OCI-LY1 (cell line): Measurements from ENCODE around the gene SLC39A8.

ENCODE experiments used
- H2AFZ ChIP-seq: fragments of 200-600 bp; sonication (generic), shearing (Covaris generic); 2 replicates; pipeline ENCODE4 v1.6.0; 2014; ENCODE audit warnings: antibody characterized with exemption, mild to moderate bottlenecking, low read length
- H3F3A ChIP-seq: fragments of 200-600 bp; sonication (generic), shearing (Covaris generic); 2 replicates; pipeline ENCODE4 v1.6.0; 2014; ENCODE audit warnings: mild to moderate bottlenecking, antibody characterized with exemption, low read length, moderate library complexity; ENCODE audit not compliant: insufficient read depth
- H3K27ac ChIP-seq: fragments of 200-600 bp; sonication (generic); 2 replicates; pipeline ENCODE4 v1.5.1; 2014; ENCODE audit warnings: low read length, mixed run types, mild to moderate bottlenecking, low read depth; ENCODE audit not compliant: poor library complexity, severe bottlenecking
- H3K27me3 ChIP-seq: fragments of 200-600 bp; sonication (generic); 2 replicates; pipeline ENCODE4 v1.6.0; 2014; ENCODE audit warnings: antibody characterized with exemption, mild to moderate bottlenecking, low read length, moderate library complexity; ENCODE audit not compliant: insufficient read depth
- H3K36me3 ChIP-seq: fragments of 200-600 bp; sonication (generic); 2 replicates; pipeline ENCODE4 v1.6.1; 2014; ENCODE audit warnings: mild to moderate bottlenecking, antibody characterized with exemption, low read length, moderate library complexity, mixed read lengths; ENCODE audit not compliant: insufficient read depth
- H3K4me1 ChIP-seq: fragments of 200-600 bp; sonication (generic); 2 replicates; pipeline ENCODE4 v1.5.1; 2014; ENCODE audit warnings: mild to moderate bottlenecking, low read length, moderate library complexity; ENCODE audit not compliant: insufficient read depth, severe bottlenecking
- H3K4me2 ChIP-seq: fragments of 200-600 bp; sonication (generic), shearing (Covaris generic); 2 replicates; pipeline ENCODE4 v1.6.1; 2014; ENCODE audit warnings: low read length
- H3K4me3 ChIP-seq: fragments of 200-600 bp; sonication (generic); 2 replicates; pipeline ENCODE4 v1.5.1; 2014; ENCODE audit warnings: low read length, low read depth, mild to moderate bottlenecking, mixed read lengths; ENCODE audit not compliant: poor library complexity, severe bottlenecking
- H3K79me2 ChIP-seq: fragments of 200-600 bp; shearing (Covaris generic); 2 replicates; pipeline ENCODE4 v1.6.1; 2016; ENCODE audit warnings: mixed run types, low read length, mixed read lengths; ENCODE audit not compliant: insufficient read depth
- H3K9ac ChIP-seq: fragments of 200-600 bp; sonication (generic), shearing (Covaris generic); 2 replicates; pipeline ENCODE4 v1.6.1; 2014; ENCODE audit warnings: mild to moderate bottlenecking, low read length, mixed read lengths
- H3K9me2 ChIP-seq: fragments of 200-600 bp; sonication (generic), shearing (Covaris generic); 2 replicates; pipeline ENCODE4 v1.6.1; 2014; ENCODE audit warnings: low read depth, mild to moderate bottlenecking, low read length, mixed read lengths
- H3K9me3 ChIP-seq: fragments of 200-600 bp; shearing (Covaris generic); 2 replicates; pipeline ENCODE4 v1.6.1; 2014; ENCODE audit warnings: low read length, mixed read lengths
- H4K20me1 ChIP-seq: fragments of 200-600 bp; sonication (generic), shearing (Covaris generic); 2 replicates; pipeline ENCODE4 v1.6.0; 2016; ENCODE audit warnings: mild to moderate bottlenecking, low read length; ENCODE audit not compliant: insufficient read depth
- CTCF ChIP-seq: fragments of 200-600 bp; sonication (generic), shearing (Covaris generic); IDR thresholded peaks from 2 replicates; pipeline ENCODE4 v1.5.1; 2017; ENCODE audit warnings: mild to moderate bottlenecking, antibody characterized with exemption, low read length, moderate library complexity, mixed read lengths
- EZH2 ChIP-seq: fragments of 200-600 bp; sonication (generic), shearing (Covaris generic); IDR thresholded peaks from 2 replicates; pipeline ENCODE4 v1.8.0; 2017; ENCODE audit warnings: borderline replicate concordance, mixed run types, mild to moderate bottlenecking, antibody characterized with exemption, low read length, moderate library complexity, mixed read lengths

SLC39A8 gene

GRCh38 chr4:102350634-102351033, 5.4 kb upstream of the SLC39A8 start:
- Histone ChIP-seq H3K4me3 (no peak overlapping the region), H3K9me2 (no peaks in the 10 kb centered on the region), H3K27me3 (no peaks in the 10 kb centered on the region), H3K9ac (no peak overlapping the region), H2AFZ (no peak overlapping the region), H3K27ac (no peak overlapping the region), H3K79me2 (no peaks in the 10 kb centered on the region), H3K36me3 (no peaks in the 10 kb centered on the region), H3K4me1 (peaks cover 11% of the 10 kb centered on the region), H4K20me1 (no peaks in the 10 kb centered on the region), H3K9me3 (no peaks in the 10 kb centered on the region), H3K4me2 (no peak overlapping the region), H3F3A (0 out of 2 replicates have a peak, but pooled peaks cover 4% of the 10 kb centered on the region)
- TF ChIP-seq CTCF, result no peak
- TF ChIP-seq EZH2, result no peak

GRCh38 chr4:102348701-102349100, 3.4 kb upstream of the SLC39A8 start:
- 0 out of 2 replicates have a peak, but pooled peaks cover 4% of the 10 kb centered on the region for H3F3A ChIP-seq
- H3K79me2 ChIP-seq, result peaks cover 4% of the 10 kb centered on the region
- peaks cover 14% of the 10 kb centered on the region for H3K4me1 ChIP-seq
- no peaks in the 10 kb centered on the region for H3K9me2 ChIP-seq
- H2AFZ ChIP-seq, result no peak overlapping the region
- H3K9ac ChIP-seq, result no peak overlapping the region
- H3K27me3 ChIP-seq, result no peaks in the 10 kb centered on the region
- H4K20me1 ChIP-seq, result no peaks in the 10 kb centered on the region
- H3K4me2 ChIP-seq, result no peak overlapping the region
- TF ChIP-seq CTCF (no peak), EZH2 (no peak)
- H3K9me3 ChIP-seq, result no peaks in the 10 kb centered on the region
- H3K27ac ChIP-seq, result no peak overlapping the region
- H3K4me3 ChIP-seq, result no peak overlapping the region
- no peaks in the 10 kb centered on the region for H3K36me3 ChIP-seq

GRCh38 chr4:102345795-102346100, 466 bp upstream of the SLC39A8 start:
- Histone ChIP-seq H4K20me1 (no peaks in the 10 kb centered on the region), H3K9me2 (no peaks in the 10 kb centered on the region), H3K4me2 (peak overlapping the region; percentile 87), H3K27me3 (no peaks in the 10 kb centered on the region), H3K27ac (peak overlapping the region; percentile 93), H2AFZ (peak overlapping the region; percentile 67), H3K9ac (peak overlapping the region; percentile 92), H3K79me2 (peaks cover 33% of the 10 kb centered on the region), H3K9me3 (no peaks in the 10 kb centered on the region), H3K4me1 (peaks cover 39% of the 10 kb centered on the region), H3K36me3 (peaks cover 7% of the 10 kb centered on the region; the same call in 1 of the 2 replicates), H3F3A (no peaks in the 10 kb centered on the region), H3K4me3 (peak overlapping the region; percentile 92)
- TF ChIP-seq CTCF, result peak; percentile 3; the same call in 1 of the 2 replicates
- no peak for TF ChIP-seq EZH2
